ENCODE data around the gene HINT1. TPM values are rescaled to one million over a fixed set of nuclear protein-coding genes. Genes with fewer than 3 reads are reported as not detected.

Gene HINT1
- polyA plus RNA-seq, 3 donors, result 148 to 223 (median 191) TPM

DNA sequence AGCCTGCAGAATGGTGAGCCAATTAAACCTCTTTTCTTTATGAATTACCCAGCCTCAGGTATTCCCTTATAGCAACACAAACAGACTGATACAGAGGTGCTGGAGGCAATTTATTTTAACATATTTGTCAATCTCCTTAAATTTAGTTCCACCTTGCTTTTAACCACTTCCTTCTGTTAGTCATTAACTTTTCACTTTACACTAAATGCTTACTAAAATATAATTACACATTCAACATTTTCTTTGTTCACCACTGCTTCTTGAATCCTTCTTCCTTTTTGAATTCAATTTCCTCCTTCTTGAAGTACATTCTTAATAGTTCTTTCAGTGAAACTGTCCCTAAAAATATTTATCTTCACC, 45.1 kb upstream of the HINT1 start:
- H3K4me3 ChIP-seq (replicated peaks in 1 of 3; ENCODE audit: low read depth in 2 of 3, low read length in 3 of 3), result peak overlapping the region in 1 of 3 experiments; percentile 47
- H3K9me3 ChIP-seq (replicated peaks in 1 of 2; ENCODE audit: control insufficient read depth in 1 of 2, insufficient read depth in 1 of 2, low read length in 2 of 2), result no peaks in the 10 kb centered on the region
- Mint-ChIP-seq H3K9me3 (no peaks in the 10 kb centered on the region), H3K4me3 (peak overlapping the region; percentile 40 to 57), H3K27ac (peak overlapping the region; percentile 90 to 97 (median 96)), H3K4me1 (peaks cover 68% of the 10 kb centered on the region), H3K27me3 (ENCODE audit: low read depth in 3 of 3) (no peaks in the 10 kb centered on the region), H3K36me3 (peaks cover 0 to 2% of the 10 kb centered on the region in 2 donors)
- TF ChIP-seq, protein P1, sequence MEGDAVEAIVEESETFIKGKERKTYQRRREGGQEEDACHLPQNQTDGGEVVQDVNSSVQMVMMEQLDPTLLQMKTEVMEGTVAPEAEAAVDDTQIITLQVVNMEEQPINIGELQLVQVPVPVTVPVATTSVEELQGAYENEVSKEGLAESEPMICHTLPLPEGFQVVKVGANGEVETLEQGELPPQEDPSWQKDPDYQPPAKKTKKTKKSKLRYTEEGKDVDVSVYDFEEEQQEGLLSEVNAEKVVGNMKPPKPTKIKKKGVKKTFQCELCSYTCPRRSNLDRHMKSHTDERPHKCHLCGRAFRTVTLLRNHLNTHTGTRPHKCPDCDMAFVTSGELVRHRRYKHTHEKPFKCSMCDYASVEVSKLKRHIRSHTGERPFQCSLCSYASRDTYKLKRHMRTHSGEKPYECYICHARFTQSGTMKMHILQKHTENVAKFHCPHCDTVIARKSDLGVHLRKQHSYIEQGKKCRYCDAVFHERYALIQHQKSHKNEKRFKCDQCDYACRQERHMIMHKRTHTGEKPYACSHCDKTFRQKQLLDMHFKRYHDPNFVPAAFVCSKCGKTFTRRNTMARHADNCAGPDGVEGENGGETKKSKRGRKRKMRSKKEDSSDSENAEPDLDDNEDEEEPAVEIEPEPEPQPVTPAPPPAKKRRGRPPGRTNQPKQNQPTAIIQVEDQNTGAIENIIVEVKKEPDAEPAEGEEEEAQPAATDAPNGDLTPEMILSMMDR (IDR thresholded peaks at IDR 0.05), result no peak
- H3K4me2 ChIP-seq (replicated peaks; ENCODE audit: extremely low read depth, low read length, poor library complexity, severe bottlenecking), result peak overlapping the region; percentile 49
- DNase-seq, result peak in 1 of 3 donors; percentile 30
- peak overlapping the region; percentile 78 to 83 for H3K27ac ChIP-seq (ENCODE audit: low read depth in 1 of 2, low read length in 2 of 2)
- peak overlapping the region; percentile 23 for H3K9ac ChIP-seq (ENCODE audit: insufficient read depth, low read length, poor library complexity, severe bottlenecking)
- intact Hi-C loops (cut with micrococcal nuclease), result loop anchor here (5.0 kb wide), 1 partner anchor 42 kb away; no protein-coding TSS in a partner anchor
- no peaks in the 10 kb centered on the region for H3K36me3 ChIP-seq (replicated peaks in 1 of 2; ENCODE audit: control insufficient read depth in 1 of 2, insufficient read depth in 2 of 2, low read length in 2 of 2)
- no peaks in the 10 kb centered on the region for H4K20me1 ChIP-seq (ENCODE audit: insufficient read depth, low read length)
- H3K4me1 ChIP-seq (ENCODE audit: control insufficient read depth in 1 of 2, insufficient read depth in 2 of 2, low read length in 2 of 2), result peaks cover 63 to 64% of the 10 kb centered on the region in 2 donors
- H2AFZ ChIP-seq (ENCODE audit: insufficient read depth, low read depth, low read length, poor library complexity, severe bottlenecking), result no peak overlapping the region
- peaks cover 9% of the 10 kb centered on the region for H3K79me2 ChIP-seq (ENCODE audit: insufficient read depth, low read length)
- no peaks in the 10 kb centered on the region for H3K27me3 ChIP-seq (ENCODE audit: control insufficient read depth in 2 of 2, insufficient read depth in 2 of 2, low read length in 2 of 2)

- peaks cover 0 to 2% of the 10 kb centered on the region in 2 donors for H3K36me3 Mint-ChIP-seq
- intact Hi-C loops (cut with micrococcal nuclease), result loop anchor here (5.0 kb wide), 1 partner anchor 43 kb away; no protein-coding TSS in a partner anchor
- H3K9ac ChIP-seq (ENCODE audit: insufficient read depth, low read length, poor library complexity, severe bottlenecking), result peak overlapping the region; percentile 23
- no peaks in the 10 kb centered on the region for H3K36me3 ChIP-seq (replicated peaks in 1 of 2; ENCODE audit: control insufficient read depth in 1 of 2, insufficient read depth in 2 of 2, low read length in 2 of 2)
- H3K27ac ChIP-seq (ENCODE audit: low read depth in 1 of 2, low read length in 2 of 2), result peak overlapping the region; percentile 78 to 83
- DNase-seq, result peak; percentile 84 to 95 (median 91)
- WGBS (ENCODE audit: insufficient coverage), result 0% methylated on average over 2 of the region's 6 CpGs
- peak overlapping the region; percentile 40 to 57 for H3K4me3 Mint-ChIP-seq
- no peaks in the 10 kb centered on the region for H3K9me3 Mint-ChIP-seq
- H3K4me1 ChIP-seq (ENCODE audit: control insufficient read depth in 1 of 2, insufficient read depth in 2 of 2, low read length in 2 of 2), result peaks cover 58 to 60% of the 10 kb centered on the region in 2 donors
- H3K27me3 Mint-ChIP-seq (ENCODE audit: low read depth in 3 of 3), result no peaks in the 10 kb centered on the region
- peaks cover 9% of the 10 kb centered on the region for H3K79me2 ChIP-seq (ENCODE audit: insufficient read depth, low read length)
- H3K4me1 Mint-ChIP-seq, result peaks cover 65% of the 10 kb centered on the region
- peak overlapping the region; percentile 49 for H3K4me2 ChIP-seq (replicated peaks; ENCODE audit: extremely low read depth, low read length, poor library complexity, severe bottlenecking)
- H3K9me3 ChIP-seq (replicated peaks in 1 of 2; ENCODE audit: control insufficient read depth in 1 of 2, insufficient read depth in 1 of 2, low read length in 2 of 2), result no peaks in the 10 kb centered on the region
- peak overlapping the region in 1 of 3 experiments; percentile 47 for H3K4me3 ChIP-seq (replicated peaks in 1 of 3; ENCODE audit: low read depth in 2 of 3, low read length in 3 of 3)
- H2AFZ ChIP-seq (ENCODE audit: insufficient read depth, low read depth, low read length, poor library complexity, severe bottlenecking), result no peak overlapping the region
- H3K27ac Mint-ChIP-seq, result peak overlapping the region; percentile 90 to 97 (median 96)
- no peaks in the 10 kb centered on the region for H3K27me3 ChIP-seq (ENCODE audit: control insufficient read depth in 2 of 2, insufficient read depth in 2 of 2, low read length in 2 of 2)
- H4K20me1 ChIP-seq (ENCODE audit: insufficient read depth, low read length), result no peaks in the 10 kb centered on the region
- TF ChIP-seq, protein P1 (IDR thresholded peaks at IDR 0.05), result no peak
Measured at GRCh38 chr5:131209506-131210150, 44.6 kb upstream of the HINT1 start.

Data from CD14-positive monocyte (primary cell).